ENCODE results near the gene ZNF70.
A peak's percentile ranks its signal among the peaks of the same experiment; 100 is the strongest.

Gene ZNF70

DNA sequence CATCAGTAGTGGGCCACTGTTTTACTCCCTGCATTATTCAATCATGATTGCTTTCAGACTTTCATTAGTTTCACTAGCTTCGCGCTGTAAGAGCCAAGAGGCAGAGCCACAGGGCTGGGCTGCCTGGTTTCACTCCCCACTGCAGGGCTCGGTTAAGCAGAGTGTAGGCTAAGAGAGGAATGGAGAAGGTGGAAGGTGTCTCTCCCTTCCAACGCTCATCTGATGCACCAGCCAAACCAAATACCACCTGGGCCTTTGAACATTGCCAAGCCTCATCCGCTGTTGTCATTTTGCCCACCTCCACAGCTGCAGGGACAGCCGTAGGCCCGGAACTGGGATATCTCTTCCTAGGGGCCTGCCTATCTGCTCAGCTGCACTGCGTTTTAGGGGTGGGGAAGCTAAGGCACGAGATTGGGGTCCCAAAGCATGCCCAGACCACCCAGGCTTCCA is 35.4 kb upstream of the ZNF70 start:
- peak overlapping the region; percentile 100 for H3K27ac ChIP-seq (ENCODE audit: low read depth, low read length)
- peaks cover 18% of the 10 kb centered on the region for H3K4me1 ChIP-seq (ENCODE audit: control insufficient read depth, insufficient read depth, low read length)
- no peaks in the 10 kb centered on the region for H3K9me3 ChIP-seq (ENCODE audit: control insufficient read depth, insufficient read depth, low read length)
- no peaks in the 10 kb centered on the region for H3K27me3 ChIP-seq (ENCODE audit: control insufficient read depth, insufficient read depth, low read length)
- H3K4me3 ChIP-seq (ENCODE audit: low read depth, low read length) = peak overlapping the region; percentile 88
- peak overlapping the region; percentile 98 for H3K9ac ChIP-seq (ENCODE audit: low read depth, low read length)
- peaks cover 3% of the 10 kb centered on the region; the same call in 1 of the 2 replicates for H3K36me3 ChIP-seq (ENCODE audit: control insufficient read depth, insufficient read depth, low read length)

- no peaks in the 10 kb centered on the region for H3K36me3 ChIP-seq (ENCODE audit: control insufficient read depth, insufficient read depth, low read length)
- peaks cover 14% of the 10 kb centered on the region for H3K4me1 ChIP-seq (ENCODE audit: control insufficient read depth, insufficient read depth, low read length)
- no peaks in the 10 kb centered on the region for H3K9me3 ChIP-seq (ENCODE audit: control insufficient read depth, insufficient read depth, low read length)
- H3K27ac ChIP-seq (ENCODE audit: low read depth, low read length) = no peak overlapping the region
- H3K27me3 ChIP-seq (ENCODE audit: control insufficient read depth, insufficient read depth, low read length) = no peaks in the 10 kb centered on the region
- no peak overlapping the region for H3K4me3 ChIP-seq (ENCODE audit: low read depth, low read length)
- H3K9ac ChIP-seq (ENCODE audit: low read depth, low read length) = no peak overlapping the region
These were observed 33.4 kb upstream of the ZNF70 start for GRCh38 chr22:23784215-23784732.

DNA sequence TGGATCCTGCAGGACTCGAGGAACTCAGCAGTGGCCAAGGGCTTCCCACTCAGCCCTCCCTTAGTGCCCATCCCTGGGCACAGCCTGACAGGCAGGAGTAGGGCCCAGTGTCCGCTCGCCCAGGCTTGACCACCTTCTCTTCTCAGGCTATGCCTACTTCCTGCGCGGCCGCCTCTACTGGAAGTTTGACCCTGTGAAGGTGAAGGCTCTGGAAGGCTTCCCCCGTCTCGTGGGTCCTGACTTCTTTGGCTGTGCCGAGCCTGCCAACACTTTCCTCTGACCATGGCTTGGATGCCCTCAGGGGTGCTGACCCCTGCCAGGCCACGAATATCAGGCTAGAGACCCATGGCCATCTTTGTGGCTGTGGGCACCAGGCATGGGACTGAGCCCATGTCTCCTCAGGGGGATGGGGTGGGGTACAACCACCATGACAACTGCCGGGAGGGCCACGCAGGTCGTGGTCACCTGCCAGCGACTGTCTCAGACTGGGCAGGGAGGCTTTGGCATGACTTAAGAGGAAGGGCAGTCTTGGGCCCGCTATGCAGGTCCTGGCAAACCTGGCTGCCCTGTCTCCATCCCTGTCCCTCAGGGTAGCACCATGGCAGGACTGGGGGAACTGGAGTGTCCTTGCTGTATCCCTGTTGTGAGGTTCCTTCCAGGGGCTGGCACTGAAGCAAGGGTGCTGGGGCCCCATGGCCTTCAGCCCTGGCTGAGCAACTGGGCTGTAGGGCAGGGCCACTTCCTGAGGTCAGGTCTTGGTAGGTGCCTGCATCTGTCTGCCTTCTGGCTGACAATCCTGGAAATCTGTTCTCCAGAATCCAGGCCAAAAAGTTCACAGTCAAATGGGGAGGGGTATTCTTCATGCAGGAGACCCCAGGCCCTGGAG is 32.6 kb upstream of the ZNF70 start:
- Histone ChIP-seq H3K4me3 (ENCODE audit: low read depth, low read length) (no peak overlapping the region), H3K4me1 (ENCODE audit: control insufficient read depth, insufficient read depth, low read length) (peaks cover 6% of the 10 kb centered on the region), H3K27me3 (ENCODE audit: control insufficient read depth, insufficient read depth, low read length) (no peaks in the 10 kb centered on the region), H3K9me3 (ENCODE audit: control insufficient read depth, insufficient read depth, low read length) (no peaks in the 10 kb centered on the region), H3K27ac (ENCODE audit: low read depth, low read length) (no peak overlapping the region), H3K36me3 (ENCODE audit: control insufficient read depth, insufficient read depth, low read length) (no peaks in the 10 kb centered on the region), H3K9ac (ENCODE audit: low read depth, low read length) (no peak overlapping the region)

DNA sequence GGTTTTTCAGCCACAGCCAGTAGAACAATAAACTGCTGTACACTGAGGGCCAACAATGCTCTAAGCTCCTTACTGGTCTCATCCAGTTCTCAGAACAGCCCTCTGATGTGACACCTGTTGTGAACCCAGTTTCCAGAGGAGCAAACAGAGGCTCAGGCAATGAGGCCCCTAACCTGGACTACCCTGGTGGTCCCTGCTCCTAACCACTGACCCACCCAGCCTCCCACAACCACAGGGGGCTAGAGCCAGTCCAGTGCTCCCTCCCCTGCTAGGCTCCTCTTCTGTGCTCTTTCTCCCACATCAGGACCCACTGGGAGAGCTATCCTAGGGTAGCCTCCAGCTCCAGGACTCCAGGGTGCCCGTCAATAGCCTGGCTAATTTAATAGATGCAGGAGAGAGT is 31.8 kb upstream of the ZNF70 start:
- Histone ChIP-seq H3K4me3 (ENCODE audit: low read depth, low read length) (no peak overlapping the region), H3K27me3 (ENCODE audit: control insufficient read depth, insufficient read depth, low read length) (no peaks in the 10 kb centered on the region), H3K9me3 (ENCODE audit: control insufficient read depth, insufficient read depth, low read length) (no peaks in the 10 kb centered on the region), H3K4me1 (ENCODE audit: control insufficient read depth, insufficient read depth, low read length) (peaks cover 6% of the 10 kb centered on the region), H3K9ac (ENCODE audit: low read depth, low read length) (no peak overlapping the region), H3K27ac (ENCODE audit: low read depth, low read length) (no peak overlapping the region), H3K36me3 (ENCODE audit: control insufficient read depth, insufficient read depth, low read length) (no peaks in the 10 kb centered on the region)

- Histone ChIP-seq H3K4me1 (ENCODE audit: control insufficient read depth, insufficient read depth, low read length) (peaks cover 6% of the 10 kb centered on the region), H3K4me3 (ENCODE audit: low read depth, low read length) (no peak overlapping the region), H3K27me3 (ENCODE audit: control insufficient read depth, insufficient read depth, low read length) (no peaks in the 10 kb centered on the region), H3K36me3 (ENCODE audit: control insufficient read depth, insufficient read depth, low read length) (no peaks in the 10 kb centered on the region), H3K27ac (ENCODE audit: low read depth, low read length) (no peak overlapping the region), H3K9me3 (ENCODE audit: control insufficient read depth, insufficient read depth, low read length) (no peaks in the 10 kb centered on the region), H3K9ac (ENCODE audit: low read depth, low read length) (no peak overlapping the region)
These were observed 31.3 kb upstream of the ZNF70 start for GRCh38 chr22:23782252-23782651.

DNA sequence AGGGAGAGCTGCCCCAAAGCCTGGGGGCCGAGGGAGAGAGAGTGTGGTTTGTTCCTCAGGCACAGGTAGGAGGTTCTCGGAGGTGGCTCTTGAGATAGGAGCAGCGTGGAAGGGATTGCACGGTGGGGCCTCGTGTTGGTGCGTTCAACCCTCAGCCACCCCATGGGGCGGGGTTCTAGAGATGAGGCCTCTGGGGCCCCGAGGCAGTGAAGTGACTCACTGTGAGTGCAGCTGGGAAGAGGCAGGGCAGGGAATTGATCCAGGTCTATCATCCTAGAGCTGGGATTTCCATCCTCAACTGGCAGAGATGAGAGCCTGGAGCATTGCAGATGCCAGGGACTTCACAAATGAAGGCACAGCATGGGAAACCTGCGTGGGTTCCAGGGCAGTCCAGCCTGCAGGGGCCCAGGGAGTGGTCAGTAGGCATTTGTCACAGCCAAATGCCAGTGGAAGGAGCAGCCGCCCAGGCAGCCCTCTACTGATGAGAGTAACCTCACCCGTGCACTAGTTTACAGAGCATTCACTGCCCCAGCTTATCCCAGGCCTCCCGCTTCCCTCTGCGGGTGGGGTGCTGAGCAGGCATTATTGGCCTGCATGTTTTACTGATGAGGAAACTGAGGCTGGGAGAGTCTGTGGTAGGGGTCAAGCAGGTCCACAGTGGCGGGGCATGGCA is 30.7 kb upstream of the ZNF70 start:
- no peak overlapping the region for H3K27ac ChIP-seq (ENCODE audit: low read depth, low read length)
- H3K9ac ChIP-seq (ENCODE audit: low read depth, low read length) = no peak overlapping the region

GRCh38 chr22:23781065-23781464 is 30.2 kb upstream of the ZNF70 start:
- Histone ChIP-seq H3K4me1 (ENCODE audit: control insufficient read depth, insufficient read depth, low read length) (no peaks in the 10 kb centered on the region), H3K9me3 (ENCODE audit: control insufficient read depth, insufficient read depth, low read length) (no peaks in the 10 kb centered on the region), H3K9ac (ENCODE audit: low read depth, low read length) (no peak overlapping the region), H3K4me3 (ENCODE audit: low read depth, low read length) (no peak overlapping the region), H3K27ac (ENCODE audit: low read depth, low read length) (no peak overlapping the region), H3K27me3 (ENCODE audit: control insufficient read depth, insufficient read depth, low read length) (no peaks in the 10 kb centered on the region), H3K36me3 (ENCODE audit: control insufficient read depth, insufficient read depth, low read length) (no peaks in the 10 kb centered on the region)

More for the DNA sequence above, 30.7 kb upstream of the ZNF70 start:
- peaks cover 6% of the 10 kb centered on the region for H3K4me1 ChIP-seq (ENCODE audit: control insufficient read depth, insufficient read depth, low read length)
- H3K27me3 ChIP-seq (ENCODE audit: control insufficient read depth, insufficient read depth, low read length) = no peaks in the 10 kb centered on the region
- H3K36me3 ChIP-seq (ENCODE audit: control insufficient read depth, insufficient read depth, low read length) = no peaks in the 10 kb centered on the region
- H3K4me3 ChIP-seq (ENCODE audit: low read depth, low read length) = no peak overlapping the region
- H3K9me3 ChIP-seq (ENCODE audit: control insufficient read depth, insufficient read depth, low read length) = no peaks in the 10 kb centered on the region

- H3K36me3 ChIP-seq (ENCODE audit: control insufficient read depth, insufficient read depth, low read length) = no peaks in the 10 kb centered on the region
- no peak overlapping the region for H3K4me3 ChIP-seq (ENCODE audit: low read depth, low read length)
- H3K9ac ChIP-seq (ENCODE audit: low read depth, low read length) = no peak overlapping the region
- H3K27ac ChIP-seq (ENCODE audit: low read depth, low read length) = no peak overlapping the region
- H3K27me3 ChIP-seq (ENCODE audit: control insufficient read depth, insufficient read depth, low read length) = no peaks in the 10 kb centered on the region
- no peaks in the 10 kb centered on the region for H3K9me3 ChIP-seq (ENCODE audit: control insufficient read depth, insufficient read depth, low read length)
- H3K4me1 ChIP-seq (ENCODE audit: control insufficient read depth, insufficient read depth, low read length) = no peaks in the 10 kb centered on the region
These were observed 29.3 kb upstream of the ZNF70 start for GRCh38 chr22:23780146-23780748.

GRCh38 chr22:23779731-23780130 is 28.8 kb upstream of the ZNF70 start:
- Histone ChIP-seq H3K36me3 (ENCODE audit: control insufficient read depth, insufficient read depth, low read length) (no peaks in the 10 kb centered on the region), H3K4me1 (ENCODE audit: control insufficient read depth, insufficient read depth, low read length) (no peaks in the 10 kb centered on the region), H3K9me3 (ENCODE audit: control insufficient read depth, insufficient read depth, low read length) (no peaks in the 10 kb centered on the region), H3K4me3 (ENCODE audit: low read depth, low read length) (no peak overlapping the region), H3K27ac (ENCODE audit: low read depth, low read length) (no peak overlapping the region), H3K9ac (ENCODE audit: low read depth, low read length) (no peak overlapping the region), H3K27me3 (ENCODE audit: control insufficient read depth, insufficient read depth, low read length) (no peaks in the 10 kb centered on the region)

- Histone ChIP-seq H3K27ac (ENCODE audit: low read depth, low read length) (no peak overlapping the region), H3K4me3 (ENCODE audit: low read depth, low read length) (no peak overlapping the region), H3K9me3 (ENCODE audit: control insufficient read depth, insufficient read depth, low read length) (no peaks in the 10 kb centered on the region), H3K4me1 (ENCODE audit: control insufficient read depth, insufficient read depth, low read length) (no peaks in the 10 kb centered on the region), H3K27me3 (ENCODE audit: control insufficient read depth, insufficient read depth, low read length) (peaks cover 5% of the 10 kb centered on the region), H3K36me3 (ENCODE audit: control insufficient read depth, insufficient read depth, low read length) (no peaks in the 10 kb centered on the region), H3K9ac (ENCODE audit: low read depth, low read length) (no peak overlapping the region)
These were observed 28.2 kb upstream of the ZNF70 start for GRCh38 chr22:23779083-23779482.

GRCh38 chr22:23778577-23778900 is 27.6 kb upstream of the ZNF70 start:
- no peaks in the 10 kb centered on the region for H3K9me3 ChIP-seq (ENCODE audit: control insufficient read depth, insufficient read depth, low read length)
- H3K36me3 ChIP-seq (ENCODE audit: control insufficient read depth, insufficient read depth, low read length) = no peaks in the 10 kb centered on the region
- H3K4me3 ChIP-seq (ENCODE audit: low read depth, low read length) = no peak overlapping the region
- H3K4me1 ChIP-seq (ENCODE audit: control insufficient read depth, insufficient read depth, low read length) = no peaks in the 10 kb centered on the region
- no peak overlapping the region for H3K27ac ChIP-seq (ENCODE audit: low read depth, low read length)
- H3K9ac ChIP-seq (ENCODE audit: low read depth, low read length) = no peak overlapping the region
- H3K27me3 ChIP-seq (ENCODE audit: control insufficient read depth, insufficient read depth, low read length) = peaks cover 10% of the 10 kb centered on the region
